HepG2 (cell line): ENCODE results near the gene DHX8. TPM values are rescaled to one million over a fixed set of nuclear protein-coding genes. Genes with fewer than 3 reads are reported as not detected.

ENCODE experiments used
- CENPX ChIP-seq: sonication (generic); formaldehyde crosslinking; IDR thresholded peaks from 2 replicates; pipeline ENCODE4 v1.9.0; 2021; ENCODE audit warnings: mild to moderate bottlenecking, missing genetic modification reagents, moderate library complexity
- HDAC6 ChIP-seq: fragments of 200-600 bp; sonication (generic); IDR thresholded peaks from 2 replicates; pipeline ENCODE4 v1.7.0; 2017; ENCODE audit warnings: mild to moderate bottlenecking, antibody characterized with exemption, low read length, low read depth
- JUND ChIP-seq: sonication (generic); formaldehyde crosslinking; IDR thresholded peaks from 2 replicates; pipeline ENCODE4 v1.8.0; 2022; ENCODE audit warnings: mild to moderate bottlenecking, missing genetic modification reagents
- NKX3-1 ChIP-seq: sonication (generic); formaldehyde crosslinking; IDR thresholded peaks from 2 replicates; pipeline ENCODE4 v1.5.0; 2020; ENCODE audit warnings: missing genetic modification reagents
- NR0B2 ChIP-seq: sonication (generic); formaldehyde crosslinking; IDR thresholded peaks from 2 replicates; pipeline ENCODE4 v1.4.0; 2020; ENCODE audit warnings: mild to moderate bottlenecking, missing genetic modification reagents
- RNF219 ChIP-seq: sonication (generic); formaldehyde crosslinking; IDR thresholded peaks from 2 replicates; pipeline ENCODE4 v1.5.0; 2020; ENCODE audit warnings: mild to moderate bottlenecking, missing genetic modification reagents
- SCMH1 ChIP-seq: sonication (generic); formaldehyde crosslinking; IDR thresholded peaks from 2 replicates; pipeline ENCODE4 v1.9.0; 2021; ENCODE audit warnings: missing genetic modification reagents, mild to moderate bottlenecking, borderline replicate concordance
- SMYD3 ChIP-seq: sonication (generic); formaldehyde crosslinking; IDR thresholded peaks from 2 replicates; pipeline ENCODE4 v1.8.1; 2023; ENCODE audit warnings: mild to moderate bottlenecking, missing genetic modification reagents
- TBX3 ChIP-seq: fragments of 450-650 bp; IDR thresholded peaks from 2 replicates; pipeline ENCODE4 v1.6.1; 2017; ENCODE audit warnings: antibody characterized with exemption, mild to moderate bottlenecking, inconsistent platforms, borderline replicate concordance
- ZFP41 ChIP-seq: sonication (generic); formaldehyde crosslinking; IDR thresholded peaks from 2 replicates; pipeline ENCODE4 v1.4.0; 2020; ENCODE audit warnings: mild to moderate bottlenecking, missing genetic modification reagents, borderline replicate concordance
- ZFP82 ChIP-seq: sonication (generic); formaldehyde crosslinking; IDR thresholded peaks from 2 replicates; pipeline ENCODE4 v1.5.1; 2020; ENCODE audit warnings: mild to moderate bottlenecking, missing genetic modification reagents, borderline replicate concordance
- ZNF17 ChIP-seq: sonication (generic); formaldehyde crosslinking; IDR thresholded peaks from 2 replicates; pipeline ENCODE4 v1.5.0; 2020; ENCODE audit warnings: mild to moderate bottlenecking, missing genetic modification reagents
- ZNF678 ChIP-seq: sonication (generic); formaldehyde crosslinking; IDR thresholded peaks from 2 replicates; pipeline ENCODE4 v1.4.0; 2020; ENCODE audit warnings: mild to moderate bottlenecking, missing genetic modification reagents
- ZNF782 ChIP-seq: sonication (generic); formaldehyde crosslinking; IDR thresholded peaks from 2 replicates; pipeline ENCODE4 v1.4.0; 2020; ENCODE audit warnings: missing genetic modification reagents, mild to moderate bottlenecking, borderline replicate concordance
- polyA plus RNA-seq, 8 experiments: library from polyadenylated mRNA; depleted of rRNA in 3 of 8; stranded (reverse) in 7 of 8; unstranded in 1 of 8; fragments of >200 nt; fragmentation: Illumina TruSeq in 4 of 8; extraction: Trizol in 4 of 8; gene quantifications; 2 replicates each; pipeline versions ENCODE4 v1.2.1 to v1.2.3, GENCODE V29; 2011 to 2016; ENCODE audit warnings: low read depth in 4 of 8, missing spikeins in 1 of 8, mixed read lengths in 1 of 8; ENCODE audit not compliant: insufficient read depth in 1 of 8
- total RNA-seq, 5 experiments: library from RNA; depleted of rRNA; stranded (reverse); fragments of >200 nt; fragmentation: Illumina TruSeq; extraction: Trizol; gene quantifications; 2 replicates each; pipeline ENCODE4 v1.2.3, GENCODE V29; 2016; ENCODE audit warnings: low read depth in 1 of 5
- TF ChIP-seq, protein P1 (sequence below): sonication (generic); formaldehyde crosslinking; IDR thresholded peaks from 2 replicates; pipeline ENCODE4 v1.4.0; 2020; ENCODE audit warnings: missing genetic modification reagents
- TF ChIP-seq, protein P2 (sequence below): sonication (generic); formaldehyde crosslinking; conservative IDR thresholded peaks from 2 replicates; pipeline ENCODE4 v1.8.0; 2022; ENCODE audit warnings: mild to moderate bottlenecking, moderate library complexity, missing genetic modification reagents
- TF ChIP-seq, protein P3 (sequence below): fragments of 450-650 bp; IDR thresholded peaks from 2 replicates; pipeline ENCODE4 v1.6.1; 2017; ENCODE audit warnings: mild to moderate bottlenecking
- TF ChIP-seq, protein P4 (sequence below): sonication (generic); formaldehyde crosslinking; IDR thresholded peaks from 2 replicates; pipeline ENCODE4 v1.4.0; 2020; ENCODE audit warnings: missing genetic modification reagents, borderline replicate concordance

Gene DHX8
- total and polyA plus RNA-seq, 2 of the 13 experiments (the other 11 are each of a cell fraction or from before 2014, with no cell fraction given), result 24.8 to 48.9 TPM

- TF ChIP-seq NR0B2 (CRISPR knock-in tag) (no peak), HDAC6 (no peak), JUND (CRISPR knock-in tag) (no peak), CENPX (no peak), ZNF782 (no peak), NKX3-1 (CRISPR knock-in tag) (no peak), SMYD3 (no peak), TBX3 (no peak), RNF219 (CRISPR knock-in tag) (no peak), ZNF17 (CRISPR knock-in tag) (no peak), ZFP82 (CRISPR knock-in tag) (no peak), ZFP41 (CRISPR knock-in tag) (no peak), ZNF678 (no peak), SCMH1 (CRISPR knock-in tag) (no peak)
- TF ChIP-seq, protein P1, sequence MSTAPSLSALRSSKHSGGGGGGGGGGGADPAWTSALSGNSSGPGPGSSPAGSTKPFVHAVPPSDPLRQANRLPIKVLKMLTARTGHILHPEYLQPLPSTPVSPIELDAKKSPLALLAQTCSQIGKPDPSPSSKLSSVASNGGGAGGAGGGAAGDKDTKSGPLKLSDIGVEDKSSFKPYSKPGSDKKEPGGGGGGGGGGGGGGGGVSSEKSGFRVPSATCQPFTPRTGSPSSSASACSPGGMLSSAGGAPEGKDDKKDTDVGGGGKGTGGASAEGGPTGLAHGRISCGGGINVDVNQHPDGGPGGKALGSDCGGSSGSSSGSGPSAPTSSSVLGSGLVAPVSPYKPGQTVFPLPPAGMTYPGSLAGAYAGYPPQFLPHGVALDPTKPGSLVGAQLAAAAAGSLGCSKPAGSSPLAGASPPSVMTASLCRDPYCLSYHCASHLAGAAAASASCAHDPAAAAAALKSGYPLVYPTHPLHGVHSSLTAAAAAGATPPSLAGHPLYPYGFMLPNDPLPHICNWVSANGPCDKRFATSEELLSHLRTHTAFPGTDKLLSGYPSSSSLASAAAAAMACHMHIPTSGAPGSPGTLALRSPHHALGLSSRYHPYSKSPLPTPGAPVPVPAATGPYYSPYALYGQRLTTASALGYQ (CRISPR knock-in tag), result peak; percentile 61; the same call in 1 of the 2 replicates
- TF ChIP-seq, protein P2, sequence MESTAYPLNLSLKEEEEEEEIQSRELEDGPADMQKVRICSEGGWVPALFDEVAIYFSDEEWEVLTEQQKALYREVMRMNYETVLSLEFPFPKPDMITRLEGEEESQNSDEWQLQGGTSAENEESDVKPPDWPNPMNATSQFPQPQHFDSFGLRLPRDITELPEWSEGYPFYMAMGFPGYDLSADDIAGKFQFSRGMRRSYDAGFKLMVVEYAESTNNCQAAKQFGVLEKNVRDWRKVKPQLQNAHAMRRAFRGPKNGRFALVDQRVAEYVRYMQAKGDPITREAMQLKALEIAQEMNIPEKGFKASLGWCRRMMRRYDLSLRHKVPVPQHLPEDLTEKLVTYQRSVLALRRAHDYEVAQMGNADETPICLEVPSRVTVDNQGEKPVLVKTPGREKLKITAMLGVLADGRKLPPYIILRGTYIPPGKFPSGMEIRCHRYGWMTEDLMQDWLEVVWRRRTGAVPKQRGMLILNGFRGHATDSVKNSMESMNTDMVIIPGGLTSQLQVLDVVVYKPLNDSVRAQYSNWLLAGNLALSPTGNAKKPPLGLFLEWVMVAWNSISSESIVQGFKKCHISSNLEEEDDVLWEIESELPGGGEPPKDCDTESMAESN, result 0 out of 2 replicates have a peak, but pooled peaks have one; percentile 33
- TF ChIP-seq, protein P3, sequence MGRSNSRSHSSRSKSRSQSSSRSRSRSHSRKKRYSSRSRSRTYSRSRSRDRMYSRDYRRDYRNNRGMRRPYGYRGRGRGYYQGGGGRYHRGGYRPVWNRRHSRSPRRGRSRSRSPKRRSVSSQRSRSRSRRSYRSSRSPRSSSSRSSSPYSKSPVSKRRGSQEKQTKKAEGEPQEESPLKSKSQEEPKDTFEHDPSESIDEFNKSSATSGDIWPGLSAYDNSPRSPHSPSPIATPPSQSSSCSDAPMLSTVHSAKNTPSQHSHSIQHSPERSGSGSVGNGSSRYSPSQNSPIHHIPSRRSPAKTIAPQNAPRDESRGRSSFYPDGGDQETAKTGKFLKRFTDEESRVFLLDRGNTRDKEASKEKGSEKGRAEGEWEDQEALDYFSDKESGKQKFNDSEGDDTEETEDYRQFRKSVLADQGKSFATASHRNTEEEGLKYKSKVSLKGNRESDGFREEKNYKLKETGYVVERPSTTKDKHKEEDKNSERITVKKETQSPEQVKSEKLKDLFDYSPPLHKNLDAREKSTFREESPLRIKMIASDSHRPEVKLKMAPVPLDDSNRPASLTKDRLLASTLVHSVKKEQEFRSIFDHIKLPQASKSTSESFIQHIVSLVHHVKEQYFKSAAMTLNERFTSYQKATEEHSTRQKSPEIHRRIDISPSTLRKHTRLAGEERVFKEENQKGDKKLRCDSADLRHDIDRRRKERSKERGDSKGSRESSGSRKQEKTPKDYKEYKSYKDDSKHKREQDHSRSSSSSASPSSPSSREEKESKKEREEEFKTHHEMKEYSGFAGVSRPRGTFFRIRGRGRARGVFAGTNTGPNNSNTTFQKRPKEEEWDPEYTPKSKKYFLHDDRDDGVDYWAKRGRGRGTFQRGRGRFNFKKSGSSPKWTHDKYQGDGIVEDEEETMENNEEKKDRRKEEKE, result no peak
- TF ChIP-seq, protein P4, sequence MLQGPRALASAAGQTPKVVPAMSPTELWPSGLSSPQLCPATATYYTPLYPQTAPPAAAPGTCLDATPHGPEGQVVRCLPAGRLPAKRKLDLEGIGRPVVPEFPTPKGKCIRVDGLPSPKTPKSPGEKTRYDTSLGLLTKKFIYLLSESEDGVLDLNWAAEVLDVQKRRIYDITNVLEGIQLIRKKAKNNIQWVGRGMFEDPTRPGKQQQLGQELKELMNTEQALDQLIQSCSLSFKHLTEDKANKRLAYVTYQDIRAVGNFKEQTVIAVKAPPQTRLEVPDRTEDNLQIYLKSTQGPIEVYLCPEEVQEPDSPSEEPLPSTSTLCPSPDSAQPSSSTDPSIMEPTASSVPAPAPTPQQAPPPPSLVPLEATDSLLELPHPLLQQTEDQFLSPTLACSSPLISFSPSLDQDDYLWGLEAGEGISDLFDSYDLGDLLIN (CRISPR knock-in tag), result no peak
Measured at GRCh38 chr17:43528319-43528987, 44.7 kb downstream of the DHX8 start (continued).
